LNCAP (cell line): ENCODE data around the gene PTPRU.

ENCODE experiments used
- TF ChIP-seq, protein P1 (sequence below): fragments of 450-650 bp; IDR thresholded peaks from 2 replicates; pipeline ENCODE4 v1.5.1; 2017; ENCODE audit warnings: mild to moderate bottlenecking

PTPRU gene

DNA sequence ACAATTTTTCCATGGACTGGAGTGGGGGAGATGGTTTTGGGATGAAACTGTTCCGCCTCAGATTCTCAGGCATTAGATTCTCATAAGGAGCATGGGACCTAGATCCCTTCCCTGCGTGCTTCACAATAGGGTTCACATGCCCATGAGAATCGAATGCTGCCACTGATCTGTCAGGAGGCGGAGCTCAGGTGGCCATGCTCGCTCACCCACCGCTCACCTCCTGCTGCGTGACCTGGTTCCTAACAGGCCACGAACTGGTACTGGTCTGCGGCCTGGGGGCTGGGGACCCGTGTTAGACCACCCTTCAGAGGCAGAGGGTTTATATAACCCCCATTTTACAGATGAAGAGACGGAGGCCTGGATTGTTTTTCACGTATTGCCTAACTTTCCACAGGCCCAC, 38.3 kb upstream of the PTPRU start:
- TF ChIP-seq, protein P1, sequence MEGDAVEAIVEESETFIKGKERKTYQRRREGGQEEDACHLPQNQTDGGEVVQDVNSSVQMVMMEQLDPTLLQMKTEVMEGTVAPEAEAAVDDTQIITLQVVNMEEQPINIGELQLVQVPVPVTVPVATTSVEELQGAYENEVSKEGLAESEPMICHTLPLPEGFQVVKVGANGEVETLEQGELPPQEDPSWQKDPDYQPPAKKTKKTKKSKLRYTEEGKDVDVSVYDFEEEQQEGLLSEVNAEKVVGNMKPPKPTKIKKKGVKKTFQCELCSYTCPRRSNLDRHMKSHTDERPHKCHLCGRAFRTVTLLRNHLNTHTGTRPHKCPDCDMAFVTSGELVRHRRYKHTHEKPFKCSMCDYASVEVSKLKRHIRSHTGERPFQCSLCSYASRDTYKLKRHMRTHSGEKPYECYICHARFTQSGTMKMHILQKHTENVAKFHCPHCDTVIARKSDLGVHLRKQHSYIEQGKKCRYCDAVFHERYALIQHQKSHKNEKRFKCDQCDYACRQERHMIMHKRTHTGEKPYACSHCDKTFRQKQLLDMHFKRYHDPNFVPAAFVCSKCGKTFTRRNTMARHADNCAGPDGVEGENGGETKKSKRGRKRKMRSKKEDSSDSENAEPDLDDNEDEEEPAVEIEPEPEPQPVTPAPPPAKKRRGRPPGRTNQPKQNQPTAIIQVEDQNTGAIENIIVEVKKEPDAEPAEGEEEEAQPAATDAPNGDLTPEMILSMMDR = no peak

DNA sequence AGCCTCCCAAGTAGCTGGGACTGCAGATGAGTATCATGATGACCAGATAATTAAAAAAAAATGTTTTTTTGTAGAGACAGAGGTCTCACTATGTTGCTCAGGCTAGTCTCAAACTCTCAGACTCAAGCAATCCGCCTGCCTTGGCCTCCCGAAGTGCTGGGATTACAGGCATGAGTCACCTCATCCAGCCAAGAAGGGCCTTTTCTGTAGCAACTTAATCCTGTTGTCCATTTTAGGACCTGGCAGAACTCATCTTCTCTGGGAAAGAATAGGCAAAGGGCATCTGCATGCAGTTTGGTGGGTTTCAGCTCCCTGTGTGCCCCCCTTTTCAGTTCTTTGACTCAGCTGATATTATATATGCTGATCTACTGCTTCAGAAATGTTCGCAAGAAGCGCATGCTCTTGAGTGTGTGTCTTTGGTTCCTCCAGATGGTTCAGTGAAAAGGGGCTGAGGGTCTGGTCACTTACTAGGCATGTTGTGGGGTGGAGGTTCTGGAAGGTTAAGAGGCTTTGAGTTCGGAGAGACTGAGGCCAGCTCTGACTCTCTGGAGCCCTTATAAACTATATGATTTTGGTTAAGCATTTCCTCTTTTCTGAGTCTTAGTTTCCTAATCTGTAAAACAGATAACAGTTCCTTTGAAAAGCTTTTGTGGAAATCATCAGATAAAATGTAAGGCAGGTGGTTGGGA, 35.3 kb upstream of the PTPRU start:
- TF ChIP-seq, protein P1 = no peak

DNA sequence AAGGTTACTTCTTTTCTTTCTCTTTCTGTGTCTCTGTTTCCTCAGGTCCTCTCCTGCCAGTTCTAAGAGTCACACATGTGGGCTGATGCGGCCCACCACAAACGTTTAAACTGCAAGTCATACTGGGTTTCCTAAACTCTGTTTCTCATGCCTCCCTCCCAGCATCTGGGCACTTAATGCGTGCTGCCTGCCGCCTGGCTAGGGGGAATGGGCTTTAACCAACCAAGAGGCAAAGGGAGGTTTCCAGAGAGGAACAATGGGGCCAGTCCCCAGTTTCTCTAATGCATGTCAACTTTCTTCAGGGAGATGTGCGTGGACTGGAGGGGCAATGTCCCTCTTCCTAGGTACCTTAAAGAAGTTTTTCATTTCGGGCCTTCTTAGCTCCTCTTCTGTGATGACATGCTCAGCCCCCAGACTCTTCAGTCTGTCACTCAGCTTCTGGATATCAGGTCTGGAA, 34.7 kb upstream of the PTPRU start:
- TF ChIP-seq, protein P1 = no peak

DNA sequence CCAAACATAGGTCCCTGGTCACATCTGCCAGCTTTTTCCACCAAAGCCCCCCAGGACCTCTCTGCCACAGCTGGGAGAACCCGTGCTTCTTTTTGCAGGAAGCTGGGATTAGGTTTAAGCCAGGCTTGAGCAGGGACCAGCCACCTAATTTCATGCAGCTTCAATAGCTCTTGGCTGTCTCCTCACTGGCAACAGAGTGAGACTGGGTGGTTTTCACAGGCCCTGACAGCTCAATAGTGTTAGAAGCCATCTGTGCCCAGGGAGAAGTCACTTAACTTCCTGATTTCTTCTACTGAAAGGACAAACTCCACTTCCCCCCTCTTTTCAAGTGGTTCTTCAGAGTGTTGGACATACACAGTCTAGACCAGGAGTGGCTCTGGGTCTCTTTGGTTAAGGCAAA, 34.3 kb upstream of the PTPRU start:
- TF ChIP-seq, protein P1 = no peak

DNA sequence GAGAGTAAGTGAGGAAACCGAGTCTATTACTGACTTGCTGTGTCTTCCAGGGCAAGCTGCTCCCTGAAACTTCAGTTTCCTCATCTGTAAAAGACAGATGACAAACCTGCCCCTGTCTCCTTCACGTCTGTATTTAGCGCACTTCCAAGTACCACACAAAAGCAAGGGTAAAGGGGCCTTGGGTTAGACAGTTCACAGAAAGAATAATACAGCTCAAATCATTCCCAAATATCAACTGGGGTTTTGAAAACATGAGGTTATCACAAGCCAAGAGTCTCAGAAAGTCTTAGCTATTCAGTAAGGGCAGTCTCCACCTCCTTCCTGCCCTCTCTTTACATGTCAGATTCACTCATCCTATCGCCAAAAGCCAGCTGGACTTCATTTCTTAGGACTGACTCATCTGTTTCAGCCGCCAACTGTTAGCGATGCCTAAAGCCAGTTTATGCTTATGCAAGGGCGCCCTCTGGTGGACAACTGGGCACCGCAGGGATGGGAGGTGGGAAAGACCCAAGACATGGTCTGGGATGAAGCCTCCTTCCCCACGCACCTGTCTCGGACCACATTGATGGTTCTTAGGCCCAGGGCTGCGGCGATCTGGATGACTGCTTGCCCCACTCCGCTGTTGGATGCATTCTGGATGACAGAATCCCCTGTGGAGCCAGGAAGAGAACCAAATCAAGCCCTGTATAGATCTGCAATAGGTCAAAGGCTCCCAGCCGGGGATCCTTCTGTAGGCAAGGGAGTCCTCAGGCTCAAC, 33.6 kb upstream of the PTPRU start:
- TF ChIP-seq, protein P1 = peak; percentile 99

DNA sequence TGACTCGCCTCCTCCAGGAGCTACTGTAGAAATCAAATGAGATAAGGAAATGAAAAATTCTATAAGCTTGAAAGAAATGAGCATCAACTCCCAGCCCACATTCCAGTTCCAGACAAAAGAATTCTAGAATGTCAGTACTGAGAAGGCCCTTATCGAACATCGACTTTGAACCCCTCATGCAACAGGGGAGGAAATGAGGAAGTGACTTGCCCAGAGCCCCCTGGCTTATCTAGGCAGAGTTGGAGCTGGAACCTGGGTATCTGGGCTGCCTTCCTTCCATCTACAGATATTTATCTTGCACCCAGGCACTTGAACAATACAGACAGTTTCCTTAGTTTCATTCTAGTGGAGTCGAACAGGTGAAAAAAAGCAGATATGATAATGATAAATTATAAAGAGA, 27.9 kb upstream of the PTPRU start:
- TF ChIP-seq, protein P1 = no peak

DNA sequence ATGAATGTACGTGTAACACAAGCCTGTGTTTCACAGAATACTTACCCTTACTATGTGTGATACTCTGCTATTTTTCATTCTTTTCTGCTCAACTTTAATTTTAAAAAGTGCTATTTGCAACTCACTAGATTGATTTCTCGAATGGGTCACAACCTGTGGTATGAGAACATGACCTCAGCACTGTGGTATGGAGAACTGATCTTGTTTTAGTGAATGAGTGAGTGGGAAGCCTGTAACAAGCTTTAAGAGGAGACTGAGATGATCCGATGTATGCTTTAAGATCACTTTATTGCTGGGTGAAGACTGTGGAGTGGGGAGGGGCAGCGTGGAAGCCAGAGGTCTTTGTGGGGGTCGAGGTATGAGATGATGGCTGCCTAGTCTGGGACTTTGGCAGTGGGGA, 27.1 kb upstream of the PTPRU start:
- TF ChIP-seq, protein P1 = no peak
